ENCODE data around the gene C6orf62. TPM values are rescaled to one million over a fixed set of nuclear protein-coding genes. Genes with fewer than 3 reads are reported as not detected.
"Not testable (repeated sequence)": the region's sequence is repeated elsewhere in the genome, so short reads cannot be mapped to it uniquely, and the experiment has no call there.

C6orf62 gene
- total RNA-seq, 2 experiments from 2014 or later, result 42.3 to 77.4 TPM

- Histone ChIP-seq H3K36me3 (ENCODE audit: insufficient read depth, low read length) (no peaks in the 10 kb centered on the region), H3K27ac (ENCODE audit: low read depth, low read length, poor library complexity, severe bottlenecking) (no peak overlapping the region), H4K20me1 (ENCODE audit: insufficient read depth, low read length) (no peaks in the 10 kb centered on the region), H3K4me3 (ENCODE audit: low read depth, low read length, poor library complexity, severe bottlenecking) (no peak overlapping the region), H2AFZ (ENCODE audit: low read length) (no peak overlapping the region), H3K9me2 (ENCODE audit: insufficient read depth, low read length) (no peaks in the 10 kb centered on the region), H3K4me1 (ENCODE audit: insufficient read depth, low read length, poor library complexity, severe bottlenecking) (peaks cover 8% of the 10 kb centered on the region), H3K9me3 (ENCODE audit: low read length) (peaks cover 19% of the 10 kb centered on the region; the same call in 1 of the 2 replicates), H3K79me2 (ENCODE audit: insufficient read depth, low read depth, low read length) (no peaks in the 10 kb centered on the region), H3K4me2 (ENCODE audit: low read length) (no peak overlapping the region)
- no TSS peak for BruUV-seq (replicated peaks)
- ChIA-PET CTCF (ENCODE audit: unreplicated experiment) (no interaction called here), POLR2A (no interaction called here)
- TF ChIP-seq CTCF (conservative IDR thresholded peaks at IDR 0.05; ENCODE audit: low read length), result no peak
- no peak for TF ChIP-seq EZH2phosphoT487 (IDR thresholded peaks at IDR 0.05; ENCODE audit: borderline replicate concordance, low read depth, low read length)
- DNase-seq (ENCODE audit: low spot score), result no peak
- intact Hi-C loops (cut with micrococcal nuclease; ENCODE audit: unreplicated experiment), result no loop called here
Observed at GRCh38 chr6:24757611-24758010, 38.7 kb upstream of the C6orf62 start.

- no TSS peak for BruUV-seq (replicated peaks)
- Histone ChIP-seq H3K9me2 (ENCODE audit: insufficient read depth, low read length) (no peaks in the 10 kb centered on the region), H4K20me1 (ENCODE audit: insufficient read depth, low read length) (no peaks in the 10 kb centered on the region), H3K27ac (ENCODE audit: low read depth, low read length, poor library complexity, severe bottlenecking) (no peak overlapping the region), H3K4me2 (ENCODE audit: low read length) (no peak overlapping the region), H3K4me3 (ENCODE audit: low read depth, low read length, poor library complexity, severe bottlenecking) (no peak overlapping the region), H3K9me3 (ENCODE audit: low read length) (peaks cover 19% of the 10 kb centered on the region; the same call in 1 of the 2 replicates), H3K36me3 (ENCODE audit: insufficient read depth, low read length) (no peaks in the 10 kb centered on the region), H3K79me2 (ENCODE audit: insufficient read depth, low read depth, low read length) (no peaks in the 10 kb centered on the region), H2AFZ (ENCODE audit: low read length) (no peak overlapping the region), H3K4me1 (ENCODE audit: insufficient read depth, low read length, poor library complexity, severe bottlenecking) (no peaks in the 10 kb centered on the region)
- no peak for DNase-seq (ENCODE audit: low spot score)
- intact Hi-C loops (cut with micrococcal nuclease; ENCODE audit: unreplicated experiment), result no loop called here
- ChIA-PET CTCF (ENCODE audit: unreplicated experiment) (no interaction called here), POLR2A (interaction anchor here (1.2 kb wide), 1 partner anchor 23 kb away, joined by 4 read pairs; no protein-coding TSS in a partner anchor)
- TF ChIP-seq CTCF (conservative IDR thresholded peaks at IDR 0.05; ENCODE audit: low read length) (no peak), EZH2phosphoT487 (IDR thresholded peaks at IDR 0.05; ENCODE audit: borderline replicate concordance, low read depth, low read length) (no peak)
Observed at GRCh38 chr6:24755279-24755678, 36.3 kb upstream of the C6orf62 start.

- H3K36me3 ChIP-seq (ENCODE audit: insufficient read depth, low read length); CTCF ChIA-PET (ENCODE audit: unreplicated experiment): not testable (repeated sequence)
- POLR2A ChIA-PET, result interaction anchor here (1.2 to 1.6 kb wide), 3 partner anchors 9 to 24 kb away, joined by 4 to 6 read pairs (median 5); no protein-coding TSS in a partner anchor
Observed at GRCh38 chr6:24754378-24754777, 35.4 kb upstream of the C6orf62 start.

More at GRCh38 chr6:24754378-24754777, 35.4 kb upstream of the C6orf62 start:
- peaks cover 19% of the 10 kb centered on the region; the same call in 1 of the 2 replicates for H3K9me3 ChIP-seq (ENCODE audit: low read length)
- H3K4me2 ChIP-seq (ENCODE audit: low read length); H4K20me1 ChIP-seq (ENCODE audit: insufficient read depth, low read length); H3K9me2 ChIP-seq (ENCODE audit: insufficient read depth, low read length); DNase-seq (ENCODE audit: low spot score); H3K4me3 ChIP-seq (ENCODE audit: low read depth, low read length, poor library complexity, severe bottlenecking); H3K27ac ChIP-seq (ENCODE audit: low read depth, low read length, poor library complexity, severe bottlenecking); H2AFZ ChIP-seq (ENCODE audit: low read length); H3K79me2 ChIP-seq (ENCODE audit: insufficient read depth, low read depth, low read length); H3K4me1 ChIP-seq (ENCODE audit: insufficient read depth, low read length, poor library complexity, severe bottlenecking); intact Hi-C loops (cut with micrococcal nuclease; ENCODE audit: unreplicated experiment); BruUV-seq (replicated peaks): not testable (repeated sequence)
